NCI-H524 treated with DMSO at 0.1 percent for 48 hours (cell line): ENCODE results near the gene MINPP1.
"Not testable (repeated sequence)": the region's sequence is repeated elsewhere in the genome, so short reads cannot be mapped to it uniquely, and the experiment has no call there.

Source experiments
- DNase-seq: peaks from one replicate; lab custom pipeline; 2025; lab: John Stamatoyannopoulos, UW

MINPP1 gene, protein sequence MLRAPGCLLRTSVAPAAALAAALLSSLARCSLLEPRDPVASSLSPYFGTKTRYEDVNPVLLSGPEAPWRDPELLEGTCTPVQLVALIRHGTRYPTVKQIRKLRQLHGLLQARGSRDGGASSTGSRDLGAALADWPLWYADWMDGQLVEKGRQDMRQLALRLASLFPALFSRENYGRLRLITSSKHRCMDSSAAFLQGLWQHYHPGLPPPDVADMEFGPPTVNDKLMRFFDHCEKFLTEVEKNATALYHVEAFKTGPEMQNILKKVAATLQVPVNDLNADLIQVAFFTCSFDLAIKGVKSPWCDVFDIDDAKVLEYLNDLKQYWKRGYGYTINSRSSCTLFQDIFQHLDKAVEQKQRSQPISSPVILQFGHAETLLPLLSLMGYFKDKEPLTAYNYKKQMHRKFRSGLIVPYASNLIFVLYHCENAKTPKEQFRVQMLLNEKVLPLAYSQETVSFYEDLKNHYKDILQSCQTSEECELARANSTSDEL

DNA sequence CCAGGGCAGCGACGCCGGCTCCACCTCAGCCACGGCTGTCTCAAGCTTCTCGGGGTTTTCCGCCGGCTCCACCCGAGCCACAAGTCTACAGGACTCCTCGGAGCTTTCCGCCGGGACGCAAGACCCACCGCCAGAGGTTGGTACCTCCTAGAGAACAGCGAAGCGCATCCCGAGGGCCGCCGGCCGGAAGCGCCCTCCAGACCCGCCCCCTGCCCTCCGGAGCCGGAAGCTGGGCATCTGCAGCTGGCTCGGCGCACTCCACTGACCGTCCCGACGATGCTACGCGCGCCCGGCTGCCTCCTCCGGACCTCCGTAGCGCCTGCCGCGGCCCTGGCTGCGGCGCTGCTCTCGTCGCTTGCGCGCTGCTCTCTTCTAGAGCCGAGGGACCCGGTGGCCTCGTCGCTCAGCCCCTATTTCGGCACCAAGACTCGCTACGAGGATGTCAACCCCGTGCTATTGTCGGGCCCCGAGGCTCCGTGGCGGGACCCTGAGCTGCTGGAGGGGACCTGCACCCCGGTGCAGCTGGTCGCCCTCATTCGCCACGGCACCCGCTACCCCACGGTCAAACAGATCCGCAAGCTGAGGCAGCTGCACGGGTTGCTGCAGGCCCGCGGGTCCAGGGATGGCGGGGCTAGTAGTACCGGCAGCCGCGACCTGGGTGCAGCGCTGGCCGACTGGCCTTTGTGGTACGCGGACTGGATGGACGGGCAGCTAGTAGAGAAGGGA lies at the start of gene MINPP1:
TSS of gene MINPP1 (plus strand) at position 254 of the 726 bp plus-strand sequence. CDS start at position 277, 23 bp downstream.
- DNase-seq = no peak

DNA sequence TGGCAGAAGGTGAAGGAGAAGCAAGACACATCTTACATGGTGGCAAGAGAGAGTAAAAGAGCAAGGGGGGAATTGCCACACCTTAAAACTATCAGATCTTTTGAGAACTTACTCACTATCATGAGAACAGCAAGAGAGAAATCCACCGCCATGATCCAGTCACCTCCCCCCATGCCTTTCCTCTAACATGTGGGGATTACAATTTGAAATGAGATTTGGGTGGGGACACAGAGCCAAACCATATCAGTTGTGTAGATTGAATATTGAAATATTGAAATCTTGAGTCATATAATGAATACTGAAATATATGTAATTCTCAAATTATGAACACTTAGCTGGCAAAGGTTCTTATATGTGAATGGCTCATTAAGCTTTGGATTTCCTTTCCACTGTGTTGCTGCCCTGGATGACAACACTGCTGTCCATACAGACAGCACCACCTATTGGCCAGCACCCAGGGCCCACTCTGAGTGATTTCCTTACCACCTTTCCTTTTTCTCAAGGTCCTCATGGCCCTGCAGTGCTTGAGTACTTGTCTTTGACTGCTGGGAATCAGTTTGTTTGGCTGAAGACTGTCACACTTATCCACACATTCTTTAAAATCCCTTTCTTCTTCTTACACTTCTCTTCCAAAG lies 48.0 kb upstream of the MINPP1 start:
- DNase-seq = not testable (repeated sequence)

DNA sequence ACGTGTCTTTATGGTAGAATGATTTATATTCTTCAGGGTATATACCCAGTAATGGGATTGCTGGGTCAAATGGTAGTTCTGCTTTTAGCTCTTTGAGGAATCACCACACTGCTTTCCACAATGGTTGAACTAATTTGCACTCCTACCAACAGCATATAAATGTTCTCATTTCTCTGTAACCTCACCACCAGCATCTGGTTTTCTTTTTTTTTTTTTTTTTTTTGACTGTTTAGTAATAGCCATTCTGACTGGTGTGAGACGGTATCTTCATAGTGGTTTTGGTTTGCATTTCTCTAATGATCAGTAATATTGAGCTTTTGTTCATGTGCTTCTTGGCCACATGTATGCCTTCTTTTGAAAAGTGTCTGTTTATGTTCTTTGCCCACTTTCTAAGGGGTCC lies 42.9 kb upstream of the MINPP1 start:
- DNase-seq = not testable (repeated sequence)

DNA sequence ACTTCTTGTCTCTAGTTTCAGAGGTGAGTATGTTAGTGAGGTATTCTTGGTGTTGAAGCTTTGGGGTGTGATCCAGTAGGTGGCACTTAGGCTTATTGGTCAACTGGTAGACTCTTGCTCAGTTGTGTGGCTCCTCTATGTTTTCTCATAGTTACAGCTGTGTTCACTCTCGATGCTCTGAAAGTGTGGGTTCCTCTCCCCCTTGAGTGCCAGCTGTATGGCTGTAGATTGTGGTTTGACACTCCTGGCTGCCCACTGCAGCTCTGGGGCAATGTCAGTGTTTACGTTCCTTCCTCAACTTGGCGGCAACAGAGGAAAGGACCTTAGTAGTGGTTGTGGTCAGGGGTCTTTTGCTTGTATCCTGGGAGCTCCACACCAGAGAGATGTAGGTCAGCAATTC lies 37.8 kb upstream of the MINPP1 start:
- DNase-seq = not testable (repeated sequence)

DNA sequence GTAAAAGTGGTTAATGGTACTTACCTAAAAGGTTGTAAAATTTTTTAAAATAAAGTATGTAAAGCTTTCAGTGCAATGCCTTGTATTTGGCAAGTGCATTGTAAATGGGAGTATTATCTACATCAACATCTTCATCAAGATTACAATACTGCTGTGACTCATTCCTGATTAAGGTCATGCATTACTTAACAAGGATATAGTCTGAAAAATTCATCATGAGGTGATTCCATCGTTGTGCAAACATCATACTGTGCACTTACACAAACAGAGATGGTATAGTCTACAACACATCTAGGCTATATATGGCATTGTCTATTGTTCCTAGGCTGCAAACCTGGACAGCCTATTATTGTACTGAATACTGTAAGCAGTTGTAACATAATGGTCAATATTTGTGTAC lies 16.0 kb upstream of the MINPP1 start:
- not testable (repeated sequence) for DNase-seq

DNA sequence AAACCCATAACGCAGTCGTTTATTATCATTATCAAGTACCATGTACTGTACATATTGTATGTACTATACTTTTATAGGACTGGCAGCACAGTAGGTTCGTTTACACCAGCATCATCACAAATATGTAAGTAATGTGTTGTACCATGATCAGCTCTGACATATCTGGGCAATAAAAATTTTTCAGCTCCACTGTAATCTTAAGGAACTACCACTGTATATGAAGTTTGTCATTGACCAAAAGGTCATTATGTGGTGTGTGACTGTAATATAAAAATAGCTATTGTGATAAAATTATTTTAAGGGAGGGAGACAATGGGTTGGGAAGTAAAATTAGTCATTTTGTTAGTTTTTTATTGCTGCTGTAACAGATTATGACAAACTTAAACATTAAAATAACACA lies 14.4 kb upstream of the MINPP1 start:
- not testable (repeated sequence) for DNase-seq

DNA sequence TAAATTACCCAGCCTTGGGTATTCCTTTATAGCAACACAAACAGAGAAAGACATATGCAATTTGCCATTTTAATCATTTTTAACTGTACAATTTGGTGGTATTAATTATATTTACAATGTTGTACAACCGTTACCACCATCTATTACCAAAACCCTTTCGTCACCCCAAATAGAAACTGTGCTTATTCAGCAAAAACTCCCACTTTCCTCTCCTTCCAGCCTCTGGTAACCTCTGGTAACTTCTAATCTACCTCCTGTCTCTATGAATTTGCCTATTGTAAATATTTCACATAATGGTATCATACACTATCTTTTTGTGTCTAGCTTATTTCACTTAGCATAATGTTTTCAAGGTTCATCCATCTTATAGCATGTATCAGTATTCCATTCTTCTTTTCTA lies 12.2 kb upstream of the MINPP1 start:
- not testable (repeated sequence) for DNase-seq

DNA sequence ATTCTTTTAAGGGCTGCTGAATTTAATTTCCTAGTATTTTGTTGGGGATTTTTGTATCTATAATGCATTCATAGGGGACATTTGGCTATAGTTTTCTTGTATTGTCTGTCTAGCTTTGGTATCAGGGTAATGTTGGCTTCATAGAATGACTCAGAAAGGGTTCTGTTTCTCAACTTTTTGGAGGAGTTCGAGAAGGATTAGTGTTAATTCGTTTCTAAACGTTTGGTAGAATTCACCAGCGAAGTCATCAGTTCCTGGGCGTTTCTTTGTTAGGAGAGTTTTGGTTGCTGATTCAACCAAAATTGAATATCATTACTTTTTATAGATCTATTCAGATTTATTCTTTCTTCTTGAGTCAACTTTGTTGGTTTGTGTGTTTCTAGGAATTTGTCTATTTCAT lies 9.2 kb upstream of the MINPP1 start:
- DNase-seq = not testable (repeated sequence)

DNA sequence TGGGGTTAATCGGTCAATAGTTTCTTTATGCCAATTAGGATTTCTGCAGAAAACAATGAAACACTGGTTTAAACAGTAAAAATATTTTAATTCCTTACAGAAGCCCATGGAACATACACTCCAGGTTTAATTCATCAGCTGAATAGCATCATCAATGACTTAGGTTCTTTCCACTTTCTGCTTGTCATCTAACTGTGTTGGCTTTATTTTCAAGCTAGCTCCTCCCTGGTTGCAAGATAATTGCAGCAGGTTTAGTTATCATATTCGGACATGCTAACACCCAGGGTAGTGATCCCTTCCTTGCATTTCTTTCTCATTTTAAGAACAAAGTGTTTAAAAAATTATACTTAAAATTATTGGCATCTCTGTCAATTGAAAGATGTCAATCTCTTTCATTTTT lies 7.3 kb upstream of the MINPP1 start:
- not testable (repeated sequence) for DNase-seq

DNA sequence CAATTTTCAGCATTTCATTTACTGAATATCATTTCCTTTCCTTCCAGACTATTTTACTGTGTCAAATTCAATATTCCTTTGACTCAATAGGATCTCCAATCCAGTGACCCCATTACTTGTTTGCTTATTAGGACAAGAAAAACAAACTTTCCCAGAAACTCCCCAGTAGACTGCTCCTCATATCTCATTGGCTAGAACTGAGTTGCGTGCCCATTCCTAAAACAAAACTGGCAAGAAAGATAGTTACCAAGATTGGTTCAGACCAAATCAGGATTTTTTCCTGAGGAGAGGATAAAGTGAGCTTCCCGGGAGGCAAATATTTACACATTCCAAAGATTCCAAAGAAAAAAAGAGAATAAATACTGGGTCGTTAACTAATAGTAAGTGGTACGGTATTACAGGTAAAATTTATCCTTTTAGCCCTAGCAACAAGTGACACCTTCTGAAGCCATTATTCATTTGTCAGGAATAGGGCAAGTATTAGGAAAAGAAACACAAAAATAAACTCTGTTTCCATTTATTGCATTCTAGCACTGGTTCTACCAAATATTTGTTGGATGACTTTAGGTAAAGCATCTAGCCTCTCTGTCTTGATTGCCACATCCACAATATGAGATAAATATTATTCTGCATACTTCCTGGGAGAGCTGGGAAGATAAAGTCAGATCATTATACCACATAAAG lies 6.4 kb upstream of the MINPP1 start:
- DNase-seq = not testable (repeated sequence)

DNA sequence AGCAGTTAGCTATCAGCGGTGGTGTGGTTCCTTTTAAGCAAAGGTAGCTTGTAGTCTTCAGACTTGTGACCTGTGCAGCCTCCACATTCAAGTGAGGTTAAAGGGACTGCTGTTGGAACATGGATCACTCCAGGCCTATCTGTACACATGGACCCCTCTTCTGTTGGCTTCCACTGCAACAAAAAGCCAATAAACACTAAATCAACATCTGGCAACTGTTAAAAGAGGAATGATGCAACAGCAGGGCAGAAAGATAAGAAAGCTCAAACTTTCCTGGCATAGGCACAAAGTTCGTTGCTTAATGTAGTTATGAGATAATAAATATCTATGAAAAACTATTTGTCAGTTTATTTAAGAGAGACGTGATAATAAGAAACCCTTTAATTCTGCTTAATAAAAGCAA lies 4.0 kb upstream of the MINPP1 start:
- DNase-seq = no peak

DNA sequence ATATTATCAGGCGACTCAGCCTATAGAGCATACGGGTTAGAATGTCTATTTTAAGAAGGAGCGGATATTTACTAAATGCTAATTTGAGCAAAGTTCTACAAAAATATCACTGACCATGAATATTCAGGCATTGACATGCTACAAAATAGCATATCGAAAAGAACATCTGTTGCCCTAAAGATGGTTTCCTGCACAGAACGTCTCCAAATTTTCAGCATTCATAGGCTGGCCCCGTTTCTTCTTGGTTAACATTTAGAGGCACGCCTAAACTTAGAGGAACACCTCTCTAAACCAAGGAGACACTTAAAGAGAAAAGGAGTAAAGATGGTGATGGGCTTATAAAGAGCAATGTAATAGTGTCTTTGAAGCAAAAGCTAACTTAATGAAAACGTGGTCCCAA lies 1.3 kb upstream of the MINPP1 start:
- DNase-seq = no peak

DNA sequence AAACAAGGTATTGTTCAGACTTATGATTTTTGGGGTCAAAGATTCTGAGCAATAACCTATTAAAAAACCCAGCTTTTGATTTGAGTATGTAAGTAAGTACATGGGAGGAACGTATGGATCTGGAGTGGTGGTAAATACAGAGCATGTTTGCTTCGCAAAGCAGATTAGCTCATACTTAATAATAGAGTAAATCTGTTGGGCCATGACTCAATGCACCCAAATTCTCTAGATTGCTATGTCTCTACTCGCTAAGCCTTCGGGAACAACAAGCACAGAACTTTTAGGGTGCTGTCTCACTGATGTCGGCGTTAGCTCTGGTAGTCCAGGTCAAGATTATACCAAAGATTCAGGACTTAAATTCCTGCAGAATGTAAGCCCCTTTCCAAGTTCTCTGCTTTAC lies 807 bp upstream of the MINPP1 start:
- no peak for DNase-seq

DNA sequence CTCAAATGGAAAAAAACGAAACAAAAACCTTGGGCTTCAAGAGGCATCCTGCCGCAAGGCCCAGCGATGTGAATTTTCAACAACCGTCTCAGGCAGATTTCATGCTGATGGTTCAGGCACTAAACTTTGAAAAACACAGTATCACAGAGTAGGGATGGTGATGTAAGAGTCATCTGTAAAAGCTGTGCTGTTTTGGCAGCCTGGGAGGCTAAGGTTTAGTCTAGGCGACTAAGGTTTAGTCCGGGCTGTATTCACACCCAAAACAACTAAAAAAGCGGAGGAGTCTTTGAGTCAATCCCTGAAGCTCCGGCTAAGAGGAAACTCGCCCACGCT lies 420 bp upstream of the MINPP1 start:
- no peak for DNase-seq

DNA sequence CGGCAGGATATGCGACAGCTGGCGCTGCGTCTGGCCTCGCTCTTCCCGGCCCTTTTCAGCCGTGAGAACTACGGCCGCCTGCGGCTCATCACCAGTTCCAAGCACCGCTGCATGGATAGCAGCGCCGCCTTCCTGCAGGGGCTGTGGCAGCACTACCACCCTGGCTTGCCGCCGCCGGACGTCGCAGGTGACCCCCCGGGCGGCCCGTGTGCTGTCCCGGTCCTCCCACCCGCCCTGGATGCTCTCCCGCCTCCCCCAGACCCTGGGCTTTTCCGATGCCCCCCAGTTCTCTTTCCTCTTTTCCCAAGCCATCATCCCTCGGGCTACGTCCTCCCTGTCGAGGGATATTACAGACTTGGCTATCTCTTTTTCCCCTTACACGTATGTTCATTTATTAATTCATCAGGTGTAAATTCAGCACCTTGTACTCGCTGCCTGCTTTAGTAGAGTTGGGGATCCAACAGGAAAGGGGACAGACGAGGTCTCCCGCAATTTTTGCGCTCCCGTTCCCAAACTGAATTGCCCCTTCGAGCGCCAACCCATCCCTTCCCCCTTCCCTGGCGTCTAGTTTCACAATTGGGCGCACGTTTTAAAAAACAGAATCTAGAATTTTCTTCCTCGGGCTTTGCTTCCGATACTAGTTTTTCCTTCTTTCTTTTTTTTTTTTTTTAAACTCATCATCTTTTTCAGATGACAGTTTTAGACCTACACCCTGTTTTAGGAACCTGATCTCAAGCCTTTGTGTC lies 846 bp downstream of the MINPP1 start:
- DNase-seq = no peak

DNA sequence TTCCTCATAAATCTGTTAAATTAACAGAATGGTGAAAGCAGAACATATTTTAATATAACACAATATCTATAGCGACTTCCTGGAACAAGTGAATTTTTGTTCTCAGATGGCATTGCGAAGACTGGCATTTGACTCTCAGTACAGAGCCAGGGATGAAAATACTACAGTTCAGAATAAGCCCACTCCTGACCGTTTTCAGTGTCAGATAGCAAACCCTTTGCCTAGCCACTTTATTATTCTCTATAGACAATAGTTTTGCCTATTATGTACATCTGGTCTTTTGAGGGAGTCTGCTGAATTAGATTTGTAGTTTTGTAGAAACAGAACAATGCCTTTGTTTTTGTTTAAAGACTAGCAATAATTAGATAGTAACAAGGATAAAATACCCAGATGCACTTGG lies 2.3 kb downstream of the MINPP1 start:
- no peak for DNase-seq

DNA sequence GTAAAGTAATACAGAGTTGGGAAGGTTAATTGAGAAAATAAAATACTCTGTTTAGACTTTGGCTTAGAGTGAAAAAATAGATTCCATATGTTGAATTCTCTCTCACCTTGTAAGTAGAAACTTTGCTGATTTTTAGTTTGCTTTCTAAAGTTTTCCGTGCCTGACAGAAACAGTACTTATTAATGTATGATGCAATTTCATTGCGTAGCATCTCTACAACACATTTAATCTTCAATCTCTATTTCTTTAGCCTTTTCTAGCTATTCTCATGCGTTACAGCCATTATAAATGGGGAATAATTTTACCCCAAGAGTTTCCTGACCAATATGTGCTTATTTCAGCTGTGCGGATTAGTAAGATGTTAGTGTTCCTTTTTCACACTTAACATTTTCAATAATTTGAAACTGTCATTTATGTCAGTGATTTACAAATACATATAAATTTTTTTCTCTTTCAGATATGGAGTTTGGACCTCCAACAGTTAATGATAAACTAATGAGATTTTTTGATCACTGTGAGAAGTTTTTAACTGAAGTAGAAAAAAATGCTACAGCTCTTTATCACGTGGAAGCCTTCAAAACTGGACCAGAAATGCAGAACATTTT lies 3.3 kb downstream of the MINPP1 start:
- DNase-seq = no peak

DNA sequence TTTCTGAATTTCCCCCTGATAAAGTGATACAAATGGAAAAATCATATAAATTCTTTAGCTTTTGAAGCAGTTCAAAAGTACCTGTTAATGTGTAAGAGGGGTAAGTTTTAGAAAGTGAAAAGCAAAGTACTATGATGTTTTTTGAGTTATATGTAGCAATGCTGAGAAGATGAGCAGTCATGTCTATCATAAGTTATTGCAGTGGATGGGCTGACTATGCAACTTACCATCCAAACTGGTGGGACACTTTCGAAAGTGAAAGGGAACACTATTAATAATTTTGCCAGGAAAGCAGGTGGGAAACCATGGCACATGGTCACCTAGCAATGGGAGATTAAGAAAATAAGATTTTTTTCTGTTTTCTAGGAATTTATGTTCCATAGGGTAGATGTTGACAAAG lies 4.1 kb downstream of the MINPP1 start:
- DNase-seq = no peak

DNA sequence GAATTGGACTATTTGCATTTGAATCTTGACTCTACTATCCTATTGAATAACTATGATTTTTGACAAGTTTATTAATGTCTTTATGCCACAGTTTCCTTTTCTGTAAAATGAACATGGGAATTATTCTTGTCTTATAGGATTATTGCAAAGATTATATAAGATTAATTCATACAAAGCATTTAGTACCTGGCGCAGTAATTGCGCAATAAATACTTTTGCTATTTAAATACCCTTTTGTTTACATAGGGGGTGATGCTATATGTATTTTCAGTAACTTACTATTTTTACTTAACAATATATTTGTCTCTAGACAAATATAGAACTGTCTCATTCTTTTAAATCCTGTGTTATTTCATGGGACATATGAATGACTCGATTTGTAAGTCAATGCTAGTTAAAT lies 5.3 kb downstream of the MINPP1 start:
- no peak for DNase-seq

DNA sequence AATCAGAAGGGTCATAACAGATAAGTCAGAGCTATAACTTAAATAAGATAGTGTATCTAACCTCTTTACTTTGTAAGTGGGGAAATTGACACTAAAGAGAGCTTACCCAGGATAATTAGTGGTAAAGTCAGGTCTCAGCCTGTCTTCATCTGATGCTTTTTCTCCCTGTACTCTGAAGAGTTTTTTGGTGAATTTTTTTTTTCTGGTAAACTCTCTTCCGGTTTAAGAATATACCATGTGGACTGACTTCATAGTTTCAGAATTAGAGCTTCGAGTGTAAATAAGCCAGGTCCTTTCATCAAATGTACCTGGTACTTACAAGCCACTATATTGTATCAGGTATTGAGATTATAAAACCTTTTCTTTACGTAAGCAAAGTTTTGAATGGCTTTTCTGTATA lies 6.8 kb downstream of the MINPP1 start:
- DNase-seq = no peak

DNA sequence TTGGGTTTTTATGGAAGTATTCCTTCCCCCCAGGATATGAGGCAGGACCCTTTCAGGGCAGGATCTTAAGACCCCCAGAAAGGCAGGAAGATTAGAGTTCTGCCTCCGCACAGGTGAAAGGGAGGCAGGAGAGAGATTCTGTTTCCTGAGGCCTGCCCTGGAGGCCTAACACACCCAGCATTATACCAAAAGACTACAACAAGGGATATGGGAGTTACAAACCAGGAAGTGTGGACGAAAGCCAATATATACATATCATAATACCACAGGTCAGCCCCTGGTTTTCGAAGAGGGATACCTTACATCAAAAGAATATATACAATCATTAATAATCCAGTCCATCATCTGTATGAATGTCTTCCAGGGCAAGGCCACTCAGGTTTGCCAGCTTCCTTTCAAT lies 14.2 kb downstream of the MINPP1 start:
- no peak for DNase-seq
